ENCODE data around the gene LHX1.

The LHX1 gene

GRCh38 chr17:36899250-36900159 lies 37.8 kb upstream of the LHX1 start:
- no peak for ATAC-seq
- no peak for TF ChIP-seq ZC3H10 (CRISPR knock-in tag; IDR thresholded peaks at IDR 0.05)
- TF ChIP-seq CSDC2 (CRISPR knock-in tag; IDR thresholded peaks at IDR 0.05) = no peak
- no peak for TF ChIP-seq ZFP30 (CRISPR knock-in tag; IDR thresholded peaks at IDR 0.05)

GRCh38 chr17:36900160-36900512 lies 37.1 kb upstream of the LHX1 start:
- TF ChIP-seq GLIS3 (CRISPR knock-in tag; IDR thresholded peaks at IDR 0.05) (no peak), CSRNP3 (CRISPR knock-in tag; IDR thresholded peaks at IDR 0.05) (no peak), TOX (CRISPR knock-in tag; IDR thresholded peaks at IDR 0.05; ENCODE audit: borderline replicate concordance) (no peak), ISL1 (CRISPR knock-in tag; IDR thresholded peaks at IDR 0.05) (no peak), OSR1 (CRISPR knock-in tag; IDR thresholded peaks at IDR 0.05) (no peak), CSDC2 (CRISPR knock-in tag; IDR thresholded peaks at IDR 0.05) (no peak), TCF4 (CRISPR knock-in tag; IDR thresholded peaks at IDR 0.05; ENCODE audit: borderline replicate concordance) (no peak), ZFP30 (CRISPR knock-in tag; IDR thresholded peaks at IDR 0.05) (no peak), SNAI2 (CRISPR knock-in tag; IDR thresholded peaks at IDR 0.05) (no peak), ZC3H10 (CRISPR knock-in tag; IDR thresholded peaks at IDR 0.05) (no peak), RARB (CRISPR knock-in tag; IDR thresholded peaks at IDR 0.05) (no peak), ARNTL (CRISPR knock-in tag; IDR thresholded peaks at IDR 0.05; ENCODE audit: borderline replicate concordance, low read depth) (no peak), ZNF565 (CRISPR knock-in tag; conservative IDR thresholded peaks at IDR 0.05; ENCODE audit: low read depth) (no peak), ESRRG (CRISPR knock-in tag; IDR thresholded peaks at IDR 0.05) (no peak), PPARA (CRISPR knock-in tag; IDR thresholded peaks at IDR 0.05; ENCODE audit: borderline replicate concordance) (no peak)
- TF ChIP-seq, protein P1, sequence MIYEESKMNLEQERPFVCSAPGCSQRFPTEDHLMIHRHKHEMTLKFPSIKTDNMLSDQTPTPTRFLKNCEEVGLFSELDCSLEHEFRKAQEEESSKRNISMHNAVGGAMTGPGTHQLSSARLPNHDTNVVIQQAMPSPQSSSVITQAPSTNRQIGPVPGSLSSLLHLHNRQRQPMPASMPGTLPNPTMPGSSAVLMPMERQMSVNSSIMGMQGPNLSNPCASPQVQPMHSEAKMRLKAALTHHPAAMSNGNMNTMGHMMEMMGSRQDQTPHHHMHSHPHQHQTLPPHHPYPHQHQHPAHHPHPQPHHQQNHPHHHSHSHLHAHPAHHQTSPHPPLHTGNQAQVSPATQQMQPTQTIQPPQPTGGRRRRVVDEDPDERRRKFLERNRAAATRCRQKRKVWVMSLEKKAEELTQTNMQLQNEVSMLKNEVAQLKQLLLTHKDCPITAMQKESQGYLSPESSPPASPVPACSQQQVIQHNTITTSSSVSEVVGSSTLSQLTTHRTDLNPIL (CRISPR knock-in tag; IDR thresholded peaks at IDR 0.05; ENCODE audit: low read depth) = no peak
- no peak for ATAC-seq

DNA sequence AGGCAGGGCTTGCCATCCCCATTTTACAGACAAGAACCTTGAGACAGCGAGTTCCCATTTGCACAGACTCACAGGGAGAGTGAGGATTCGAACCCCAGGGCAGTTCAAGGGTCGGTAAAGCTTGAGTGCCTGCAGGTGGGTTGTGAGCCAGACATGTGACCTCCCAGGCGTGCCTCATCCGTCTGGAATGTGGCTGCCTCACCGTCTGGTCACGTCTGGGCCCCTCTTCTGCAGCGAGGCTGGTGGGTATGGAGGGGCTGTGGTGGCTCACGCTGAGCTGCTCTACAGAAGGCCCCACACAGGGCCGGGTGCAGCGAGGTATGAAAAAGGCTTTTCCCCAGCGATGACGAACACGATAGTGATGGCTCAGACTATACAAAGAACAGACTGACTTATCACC lies 35.8 kb upstream of the LHX1 start:
- TF ChIP-seq, protein P1 (CRISPR knock-in tag; IDR thresholded peaks at IDR 0.05; ENCODE audit: low read depth) = no peak
- TF ChIP-seq TCF4 (CRISPR knock-in tag; IDR thresholded peaks at IDR 0.05; ENCODE audit: borderline replicate concordance) (no peak), OSR1 (CRISPR knock-in tag; IDR thresholded peaks at IDR 0.05) (no peak), CSRNP3 (CRISPR knock-in tag; IDR thresholded peaks at IDR 0.05) (no peak)
- peak; percentile 38; the same call in 2 of the 3 replicates for ATAC-seq

DNA sequence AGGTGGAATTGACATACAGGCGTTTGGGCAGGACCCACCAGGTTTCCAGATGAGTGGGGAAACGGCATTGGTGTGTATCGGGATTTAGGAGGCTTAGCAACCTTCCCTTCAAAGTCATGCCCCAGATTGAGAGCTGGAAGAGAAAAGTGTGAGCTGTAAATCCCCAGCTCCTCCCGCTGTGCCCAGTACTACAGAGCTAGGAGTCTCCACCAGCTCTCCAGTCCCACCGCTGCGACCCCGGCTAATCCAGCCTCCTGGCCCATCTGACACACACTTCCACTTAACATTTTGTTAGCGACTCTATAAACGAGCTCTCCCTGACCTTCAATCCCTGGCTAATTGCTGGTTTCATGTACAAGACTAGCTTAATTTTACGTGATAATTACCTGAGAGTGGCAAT lies 29.9 kb upstream of the LHX1 start:
- TF ChIP-seq GLIS3 (CRISPR knock-in tag; IDR thresholded peaks at IDR 0.05) (no peak), PATZ1 (CRISPR knock-in tag; IDR thresholded peaks at IDR 0.05; ENCODE audit: borderline replicate concordance) (no peak), SNAI2 (CRISPR knock-in tag; IDR thresholded peaks at IDR 0.05) (no peak), CSRNP3 (CRISPR knock-in tag; IDR thresholded peaks at IDR 0.05) (no peak), RARB (CRISPR knock-in tag; IDR thresholded peaks at IDR 0.05) (no peak), ZNF70 (CRISPR knock-in tag; IDR thresholded peaks at IDR 0.05) (no peak), TSHZ2 (CRISPR knock-in tag; IDR thresholded peaks at IDR 0.05) (no peak)

More for the DNA sequence above, 29.9 kb upstream of the LHX1 start:
- ATAC-seq = no peak
